ENCODE results near the gene C3orf18.

- TF ChIP-seq CTCF (IDR thresholded peaks at IDR 0.05) (no peak), POLR2A (IDR thresholded peaks at IDR 0.05) (no peak)
Measured at GRCh38 chr3:50515565-50516439, 51.7 kb downstream of the C3orf18 start.

Measured in heart left ventricle (tissue), 13 donors.